Neural progenitor cell (in vitro differentiated cells): ENCODE data around the gene TTC39A. TPM values are rescaled to one million over a fixed set of nuclear protein-coding genes. Genes with fewer than 3 reads are reported as not detected.
"Not testable (repeated sequence)": the region's sequence is repeated elsewhere in the genome, so short reads cannot be mapped to it uniquely, and the experiment has no call there.

Experiments
- DNase-seq: peaks from one replicate; pipeline ENCODE4 v3.0.0-alpha.2; 2016; ENCODE audit warnings: low spot score
- H2AFZ ChIP-seq: fragments of 200-600 bp; sonication (generic); replicated peaks from 2 replicates; pipeline ENCODE4 v1.6.1; 2016; ENCODE audit warnings: antibody characterized with exemption
- H3F3A ChIP-seq: fragments of 200-600 bp; sonication (generic); 2 replicates; pipeline ENCODE4 v1.6.1; 2016; ENCODE audit warnings: antibody characterized with exemption, low read depth
- H3K27ac ChIP-seq: fragments of 200-600 bp; sonication (generic); 2 replicates; pipeline ENCODE4 v1.5.1; 2016; ENCODE audit warnings: mild to moderate bottlenecking
- H3K27me3 ChIP-seq: fragments of 200-600 bp; sonication (generic); 2 replicates; pipeline ENCODE4 v1.6.1; 2016; ENCODE audit warnings: mild to moderate bottlenecking, moderate library complexity
- H3K36me3 ChIP-seq: fragments of 200-600 bp; sonication (generic); 2 replicates; pipeline ENCODE4 v1.5.1; 2016
- H3K4me1 ChIP-seq: fragments of 200-600 bp; sonication (generic); 2 replicates; pipeline ENCODE4 v1.6.1; 2016; ENCODE audit warnings: mixed run types
- H3K4me2 ChIP-seq: fragments of 200-600 bp; sonication (generic); 2 replicates; pipeline ENCODE4 v1.6.1; 2016
- H3K4me3 ChIP-seq: fragments of 200-600 bp; sonication (generic); 2 replicates; pipeline ENCODE4 v1.5.1; 2016
- H3K79me2 ChIP-seq: fragments of 200-600 bp; sonication (generic); 2 replicates; pipeline ENCODE4 v1.6.1; 2016; ENCODE audit warnings: low read depth
- H3K9ac ChIP-seq: fragments of 200-600 bp; sonication (generic); 2 replicates; pipeline ENCODE4 v1.6.1; 2016
- H3K9me3 ChIP-seq: fragments of 200-600 bp; sonication (generic); 2 replicates; pipeline ENCODE4 v1.5.1; 2016; ENCODE audit warnings: low read depth
- H4K20me1 ChIP-seq: fragments of 200-600 bp; sonication (generic); 2 replicates; pipeline ENCODE4 v1.6.1; 2016; ENCODE audit warnings: low read depth
- H3K27ac Mint-ChIP-seq: 3 replicates; pipeline ENCODE4 v1.8.0; 2021; ENCODE audit warnings: mixed read lengths
- H3K27me3 Mint-ChIP-seq: 2 replicates; pipeline ENCODE4 v1.8.0; 2022; ENCODE audit warnings: low read depth, mild to moderate bottlenecking, inconsistent platforms, moderate library complexity, mixed read lengths; ENCODE audit not compliant: insufficient read depth
- H3K36me3 Mint-ChIP-seq: 3 replicates; pipeline ENCODE4 v1.8.0; 2021; ENCODE audit warnings: mixed read lengths
- H3K4me1 Mint-ChIP-seq: 3 replicates; pipeline ENCODE4 v1.8.0; 2021; ENCODE audit warnings: mixed read lengths
- H3K4me3 Mint-ChIP-seq: 3 replicates; pipeline ENCODE4 v1.8.0; 2021; ENCODE audit warnings: mild to moderate bottlenecking, moderate library complexity, mixed read lengths
- H3K9me3 Mint-ChIP-seq: 3 replicates; pipeline ENCODE4 v1.8.0; 2020; ENCODE audit warnings: mixed read lengths
- EZH2 ChIP-seq: fragments of 200-600 bp; sonication (generic); IDR thresholded peaks from 2 replicates; pipeline ENCODE4 v1.6.1; 2017; ENCODE audit warnings: antibody characterized with exemption, mild to moderate bottlenecking, moderate library complexity
- EZH2phosphoT487 ChIP-seq: fragments of 200-600 bp; sonication (generic); IDR thresholded peaks from 2 replicates; pipeline ENCODE4 v1.6.1; 2017; ENCODE audit warnings: antibody characterized with exemption
- total RNA-seq: library from RNA; depleted of rRNA; stranded (reverse); fragments of >200 nt; gene quantifications from 2 replicates; pipeline ENCODE4 v1.2.3, GENCODE V29; 2015; ENCODE audit warnings: low replicate concordance
- TF ChIP-seq, protein P1 (sequence below): fragments of 200-600 bp; sonication (generic); IDR thresholded peaks from 2 replicates; pipeline ENCODE4 v1.5.1; 2017; ENCODE audit warnings: antibody characterized with exemption, mild to moderate bottlenecking

Gene TTC39A
- total RNA-seq, 1 donor from 2014 or later, result 0.94 TPM

DNA sequence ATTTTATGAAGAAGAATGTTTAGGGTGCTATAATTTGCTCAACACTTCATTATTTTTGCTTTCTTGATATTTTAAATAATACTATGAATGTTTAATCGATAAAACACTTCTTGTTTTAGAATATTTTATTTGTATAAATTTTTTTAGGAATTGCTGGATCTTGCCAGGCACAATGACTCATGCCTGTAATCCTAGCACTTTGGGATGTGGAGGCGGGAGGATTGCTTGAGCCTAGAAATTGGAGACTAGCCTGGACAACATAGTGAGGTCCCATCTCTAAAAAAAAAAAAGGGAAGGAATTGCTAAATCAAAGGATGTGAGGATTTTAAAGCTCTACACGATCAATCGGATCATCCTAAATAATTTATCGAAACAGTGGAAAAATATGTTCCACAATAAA lies 76.7 kb downstream of the TTC39A start:
- H3K4me1 ChIP-seq, result peaks cover 8% of the 10 kb centered on the region
- H3K79me2 ChIP-seq, result peaks cover 99% of the 10 kb centered on the region
- H3K9me3 Mint-ChIP-seq, result peaks cover 5% of the 10 kb centered on the region
- H3K9ac ChIP-seq, result no peak overlapping the region
- H2AFZ ChIP-seq, result no peak overlapping the region
- TF ChIP-seq, protein P1, sequence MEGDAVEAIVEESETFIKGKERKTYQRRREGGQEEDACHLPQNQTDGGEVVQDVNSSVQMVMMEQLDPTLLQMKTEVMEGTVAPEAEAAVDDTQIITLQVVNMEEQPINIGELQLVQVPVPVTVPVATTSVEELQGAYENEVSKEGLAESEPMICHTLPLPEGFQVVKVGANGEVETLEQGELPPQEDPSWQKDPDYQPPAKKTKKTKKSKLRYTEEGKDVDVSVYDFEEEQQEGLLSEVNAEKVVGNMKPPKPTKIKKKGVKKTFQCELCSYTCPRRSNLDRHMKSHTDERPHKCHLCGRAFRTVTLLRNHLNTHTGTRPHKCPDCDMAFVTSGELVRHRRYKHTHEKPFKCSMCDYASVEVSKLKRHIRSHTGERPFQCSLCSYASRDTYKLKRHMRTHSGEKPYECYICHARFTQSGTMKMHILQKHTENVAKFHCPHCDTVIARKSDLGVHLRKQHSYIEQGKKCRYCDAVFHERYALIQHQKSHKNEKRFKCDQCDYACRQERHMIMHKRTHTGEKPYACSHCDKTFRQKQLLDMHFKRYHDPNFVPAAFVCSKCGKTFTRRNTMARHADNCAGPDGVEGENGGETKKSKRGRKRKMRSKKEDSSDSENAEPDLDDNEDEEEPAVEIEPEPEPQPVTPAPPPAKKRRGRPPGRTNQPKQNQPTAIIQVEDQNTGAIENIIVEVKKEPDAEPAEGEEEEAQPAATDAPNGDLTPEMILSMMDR, result no peak
- TF ChIP-seq EZH2phosphoT487 (no peak), EZH2 (no peak)
- H3K9me3 ChIP-seq, result no peaks in the 10 kb centered on the region
- H3K4me3 ChIP-seq, result no peak overlapping the region
- H3K27ac ChIP-seq, result no peak overlapping the region
- H3K27me3 Mint-ChIP-seq, result no peaks in the 10 kb centered on the region
- H3K4me2 ChIP-seq, result no peak overlapping the region
- H3F3A ChIP-seq, result no peaks in the 10 kb centered on the region
- H3K36me3 Mint-ChIP-seq, result peaks cover 6% of the 10 kb centered on the region
- no peaks in the 10 kb centered on the region for H3K27me3 ChIP-seq
- no peak overlapping the region for H3K4me3 Mint-ChIP-seq
- DNase-seq, result no peak
- peaks cover 66% of the 10 kb centered on the region for H4K20me1 ChIP-seq
- H3K4me1 Mint-ChIP-seq, result peaks cover 12% of the 10 kb centered on the region
- H3K36me3 ChIP-seq, result no peaks in the 10 kb centered on the region
- no peak overlapping the region for H3K27ac Mint-ChIP-seq

DNA sequence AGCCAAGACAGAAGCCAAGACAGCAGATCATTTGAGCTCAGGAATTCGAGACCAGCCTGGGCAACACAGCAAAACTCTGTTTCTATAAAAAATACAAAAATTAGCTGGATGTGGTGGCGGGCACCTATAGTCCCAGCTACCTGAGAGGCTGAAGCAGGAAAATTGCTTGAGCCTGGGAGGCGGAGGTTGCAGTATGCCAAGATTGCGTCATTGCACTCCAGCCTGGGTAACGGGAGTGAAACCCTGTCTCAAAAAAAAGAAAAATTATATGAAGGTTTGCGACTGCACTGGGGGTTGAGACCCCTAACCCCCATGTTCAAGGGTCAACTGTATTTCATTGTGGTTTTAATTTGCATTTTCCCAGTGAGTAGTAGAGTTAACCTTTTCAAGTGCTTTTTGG lies 78.0 kb downstream of the TTC39A start:
- Histone ChIP-seq H3K9ac (no peak overlapping the region), H3K27ac (no peak overlapping the region), H3K36me3 (no peaks in the 10 kb centered on the region), H3K27me3 (no peaks in the 10 kb centered on the region), H3K4me1 (peaks cover 5% of the 10 kb centered on the region), H4K20me1 (peaks cover 67% of the 10 kb centered on the region), H3K4me2 (no peak overlapping the region), H3K9me3 (no peaks in the 10 kb centered on the region), H3K4me3 (no peak overlapping the region), H3K79me2 (peaks cover 99% of the 10 kb centered on the region), H3F3A (no peaks in the 10 kb centered on the region), H2AFZ (no peak overlapping the region)
- no peak overlapping the region for H3K4me3 Mint-ChIP-seq
- TF ChIP-seq EZH2phosphoT487 (no peak), EZH2 (no peak)
- TF ChIP-seq, protein P1, result no peak
- H3K27me3 Mint-ChIP-seq, result no peaks in the 10 kb centered on the region
- no peak for DNase-seq
- H3K27ac Mint-ChIP-seq, result no peak overlapping the region
- H3K36me3 Mint-ChIP-seq, result peaks cover 6% of the 10 kb centered on the region
- H3K9me3 Mint-ChIP-seq, result peaks cover 5% of the 10 kb centered on the region
- H3K4me1 Mint-ChIP-seq, result peaks cover 3% of the 10 kb centered on the region

DNA sequence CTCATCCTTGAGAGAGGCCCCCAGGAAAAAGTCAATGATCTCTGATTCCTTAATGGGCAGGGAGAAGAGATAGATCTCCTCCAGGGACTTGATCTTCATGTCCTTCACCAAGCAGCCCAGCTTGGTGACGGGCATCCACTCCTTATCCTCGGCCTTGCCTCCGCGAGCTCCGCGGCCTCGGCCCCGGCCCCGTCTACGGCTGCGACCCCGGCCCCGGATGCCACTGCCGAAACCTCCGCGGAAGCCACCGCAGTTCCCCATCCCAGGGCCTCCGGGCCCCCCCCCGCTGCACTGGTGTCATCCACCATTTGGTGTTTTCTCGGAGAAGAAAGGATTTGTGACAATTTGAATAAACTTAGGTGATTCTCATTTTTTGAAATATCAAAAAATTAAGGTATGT lies 79.2 kb downstream of the TTC39A start:
- H3K36me3 Mint-ChIP-seq, H3K4me2 ChIP-seq, H3K27me3 Mint-ChIP-seq, H3K27ac Mint-ChIP-seq, H2AFZ ChIP-seq, H3K4me1 Mint-ChIP-seq, H3K27ac ChIP-seq, H3K27me3 ChIP-seq, H3K4me1 ChIP-seq, H3K4me3 Mint-ChIP-seq, H3F3A ChIP-seq, H3K9me3 Mint-ChIP-seq, H3K9ac ChIP-seq, H3K9me3 ChIP-seq, DNase-seq, H3K36me3 ChIP-seq, H3K4me3 ChIP-seq: not testable (repeated sequence)
- H4K20me1 ChIP-seq, result peaks cover 67% of the 10 kb centered on the region
- H3K79me2 ChIP-seq, result peaks cover 99% of the 10 kb centered on the region

DNA sequence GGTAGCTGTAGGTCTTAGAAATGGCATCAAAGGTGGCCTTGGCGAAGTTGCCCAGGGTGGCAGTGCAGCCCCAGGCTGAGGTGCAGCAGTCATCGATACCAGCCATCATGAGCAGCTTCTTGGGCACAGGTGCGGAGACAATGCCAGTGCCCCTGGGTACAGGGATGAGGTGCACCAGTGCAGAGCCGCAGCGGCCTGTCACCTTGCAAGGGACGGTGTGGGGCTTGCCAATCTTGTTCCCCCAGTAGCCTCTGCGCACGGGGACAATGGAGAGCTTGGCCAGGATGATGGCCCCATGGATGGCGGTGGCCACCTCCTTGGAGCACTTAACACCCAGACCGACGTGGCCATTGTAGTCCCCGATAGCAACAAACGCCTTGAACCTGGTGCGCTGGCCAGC lies 79.6 kb downstream of the TTC39A start:
- H3K36me3 ChIP-seq, H3K27me3 Mint-ChIP-seq, H3K4me1 Mint-ChIP-seq, H3K27ac ChIP-seq, H3K9me3 ChIP-seq, H2AFZ ChIP-seq, H3K4me3 Mint-ChIP-seq, H3K36me3 Mint-ChIP-seq, DNase-seq, H3F3A ChIP-seq, H3K4me2 ChIP-seq, H3K4me3 ChIP-seq, H3K9me3 Mint-ChIP-seq, H3K27me3 ChIP-seq, H3K4me1 ChIP-seq, H3K27ac Mint-ChIP-seq, H3K9ac ChIP-seq: not testable (repeated sequence)
- H4K20me1 ChIP-seq, result peaks cover 68% of the 10 kb centered on the region
- H3K79me2 ChIP-seq, result peaks cover 99% of the 10 kb centered on the region
